Kidney capillary endothelial cell (primary cell): ENCODE results near the gene FHL1.
"Not testable (repeated sequence)": the region's sequence is repeated elsewhere in the genome, so short reads cannot be mapped to it uniquely, and the experiment has no call there.

Experiments
- DNase-seq: peaks from one replicate; pipeline ENCODE4 v3.0.0-alpha.2; 2018; ENCODE audit warnings: low spot score

Gene FHL1

GRCh38 chrX:136210243-136210642, 62.9 kb downstream of the FHL1 start:
- DNase-seq, result no peak

- DNase-seq, result no peak
Measured at GRCh38 chrX:136210806-136211205, 63.5 kb downstream of the FHL1 start.

GRCh38 chrX:136211766-136212556, 64.6 kb downstream of the FHL1 start:
- DNase-seq, result no peak

GRCh38 chrX:136212557-136213111, 65.3 kb downstream of the FHL1 start:
- no peak for DNase-seq

- peak; percentile 47 for DNase-seq
Measured at GRCh38 chrX:136214551-136214950, 67.2 kb downstream of the FHL1 start.

GRCh38 chrX:136215559-136215958, 68.2 kb downstream of the FHL1 start:
- DNase-seq, result no peak

- peak; percentile 47 for DNase-seq
Measured at GRCh38 chrX:136219893-136220292, 72.6 kb downstream of the FHL1 start.

- DNase-seq, result no peak
Measured at GRCh38 chrX:136220540-136220939, 73.2 kb downstream of the FHL1 start.

- no peak for DNase-seq
Measured at GRCh38 chrX:136220951-136221350, 73.6 kb downstream of the FHL1 start.

GRCh38 chrX:136221851-136222513, 74.6 kb downstream of the FHL1 start:
- DNase-seq, result no peak

- DNase-seq, result no peak
Measured at GRCh38 chrX:136227074-136227473, 79.7 kb downstream of the FHL1 start.

GRCh38 chrX:136227948-136228838, 80.9 kb downstream of the FHL1 start:
- no peak for DNase-seq

- DNase-seq, result no peak
Measured at GRCh38 chrX:136228839-136229207, 81.5 kb downstream of the FHL1 start.

- no peak for DNase-seq
Measured at GRCh38 chrX:136237074-136237473, 89.7 kb downstream of the FHL1 start.

- not testable (repeated sequence) for DNase-seq
Measured at GRCh38 chrX:136237849-136238248, 90.5 kb downstream of the FHL1 start.

- DNase-seq, result no peak
Measured at GRCh38 chrX:136246201-136246600, 98.9 kb downstream of the FHL1 start.

GRCh38 chrX:136250191-136251040, 103.1 kb downstream of the FHL1 start:
- DNase-seq, result no peak

GRCh38 chrX:136251041-136251991, 104.0 kb downstream of the FHL1 start, which contains the start of gene MAP7D3:
TSS of gene MAP7D3 (minus strand) at chrX:136251400. CDS start at chrX:136251358, 42 bp downstream.
- DNase-seq, result no peak

GRCh38 chrX:136255541-136255940, 108.2 kb downstream of the FHL1 start:
- no peak for DNase-seq

GRCh38 chrX:136256026-136256425, 108.7 kb downstream of the FHL1 start:
- DNase-seq, result no peak
